ENCODE results near the gene PISD. TPM values are rescaled to one million over a fixed set of nuclear protein-coding genes. Genes with fewer than 3 reads are reported as not detected.

Gene PISD
- total RNA-seq, 1 experiment from 2014 or later: 58.7 TPM

GRCh38 chr22:31654408-31654807, 7.6 kb downstream of the PISD start:
- H3K27ac Mint-ChIP-seq (ENCODE audit: unreplicated experiment): peak overlapping the region; percentile 59

GRCh38 chr22:31653944-31654343, 8.1 kb downstream of the PISD start:
- ChIA-PET POLR2A (interaction anchor here (1.2 kb wide), 1 partner anchor 8 kb away, joined by 12 read pairs; the partner anchor contains the start of gene PISD), CTCF (no interaction called here)
- Histone ChIP-seq H3K9me3 (no peaks in the 10 kb centered on the region), H3K4me3 (ENCODE audit: low read depth, low read length) (no peak overlapping the region), H3K36me3 (ENCODE audit: control insufficient read depth, insufficient read depth, low read length) (no peaks in the 10 kb centered on the region; the same call in 1 of the 2 replicates), H3K4me1 (peaks cover 35% of the 10 kb centered on the region), H3K27me3 (replicated peaks; ENCODE audit: control insufficient read depth, insufficient read depth, low read length) (no peaks in the 10 kb centered on the region)
- Mint-ChIP-seq H3K4me1 (ENCODE audit: low read depth, unreplicated experiment) (peaks cover 16% of the 10 kb centered on the region), H3K36me3 (ENCODE audit: insufficient read depth, unreplicated experiment) (peaks cover 20% of the 10 kb centered on the region), H3K27ac (ENCODE audit: unreplicated experiment) (peak overlapping the region; percentile 59), H3K4me3 (ENCODE audit: unreplicated experiment) (peak overlapping the region; percentile 9), H3K27me3 (ENCODE audit: insufficient read depth, unreplicated experiment) (no peaks in the 10 kb centered on the region), H3K9me3 (ENCODE audit: unreplicated experiment) (no peaks in the 10 kb centered on the region)
- TF ChIP-seq CTCF (IDR thresholded peaks at IDR 0.05; ENCODE audit: insufficient read depth in 1 of 2, low read depth in 1 of 2, low read length in 1 of 2, severe bottlenecking in 1 of 2, unreplicated experiment in 1 of 2): no peak
- intact Hi-C loops (cut with micrococcal nuclease; ENCODE audit: unreplicated experiment): no loop called here
- DNase-seq: no peak
- no TSS peak for BruUV-seq (replicated peaks)

More at GRCh38 chr22:31654408-31654807, 7.6 kb downstream of the PISD start:
- Histone ChIP-seq H3K4me3 (ENCODE audit: low read depth, low read length) (no peak overlapping the region), H3K4me1 (peaks cover 31% of the 10 kb centered on the region), H3K27me3 (replicated peaks; ENCODE audit: control insufficient read depth, insufficient read depth, low read length) (no peaks in the 10 kb centered on the region), H3K9me3 (no peaks in the 10 kb centered on the region), H3K36me3 (ENCODE audit: control insufficient read depth, insufficient read depth, low read length) (no peaks in the 10 kb centered on the region; the same call in 1 of the 2 replicates)
- Mint-ChIP-seq H3K36me3 (ENCODE audit: insufficient read depth, unreplicated experiment) (peaks cover 20% of the 10 kb centered on the region), H3K27me3 (ENCODE audit: insufficient read depth, unreplicated experiment) (no peaks in the 10 kb centered on the region), H3K4me1 (ENCODE audit: low read depth, unreplicated experiment) (peaks cover 21% of the 10 kb centered on the region), H3K4me3 (ENCODE audit: unreplicated experiment) (peak overlapping the region; percentile 9), H3K9me3 (ENCODE audit: unreplicated experiment) (no peaks in the 10 kb centered on the region)
- no peak for TF ChIP-seq CTCF (IDR thresholded peaks at IDR 0.05; ENCODE audit: insufficient read depth in 1 of 2, low read depth in 1 of 2, low read length in 1 of 2, severe bottlenecking in 1 of 2, unreplicated experiment in 1 of 2)
- ChIA-PET CTCF (no interaction called here), POLR2A (interaction anchor here (0.7 kb wide), 1 partner anchor 99 kb away, joined by 8 read pairs; no protein-coding TSS in a partner anchor)
- BruUV-seq (replicated peaks): no TSS peak
- intact Hi-C loops (cut with micrococcal nuclease; ENCODE audit: unreplicated experiment): no loop called here
- no peak for DNase-seq

GRCh38 chr22:31652911-31653684, 8.9 kb downstream of the PISD start:
- no peak for DNase-seq
- BruUV-seq (replicated peaks): no TSS peak
- H3K27me3 ChIP-seq (replicated peaks; ENCODE audit: control insufficient read depth, insufficient read depth, low read length): no peaks in the 10 kb centered on the region
- Mint-ChIP-seq H3K9me3 (ENCODE audit: unreplicated experiment) (no peaks in the 10 kb centered on the region), H3K27ac (ENCODE audit: unreplicated experiment) (no peak overlapping the region), H3K4me1 (ENCODE audit: low read depth, unreplicated experiment) (peaks cover 16% of the 10 kb centered on the region), H3K36me3 (ENCODE audit: insufficient read depth, unreplicated experiment) (peaks cover 22% of the 10 kb centered on the region), H3K4me3 (ENCODE audit: unreplicated experiment) (no peak overlapping the region), H3K27me3 (ENCODE audit: insufficient read depth, unreplicated experiment) (no peaks in the 10 kb centered on the region)
- H3K9me3 ChIP-seq: no peaks in the 10 kb centered on the region
- no peaks in the 10 kb centered on the region; the same call in 1 of the 2 replicates for H3K36me3 ChIP-seq (ENCODE audit: control insufficient read depth, insufficient read depth, low read length)
- ChIA-PET CTCF (no interaction called here), POLR2A (interaction anchor here (1.2 to 3.2 kb wide), 2 partner anchors 9 kb away, joined by 12 to 28 read pairs; partner anchors contain the start of gene PISD)
- no peak for TF ChIP-seq CTCF (IDR thresholded peaks at IDR 0.05; ENCODE audit: insufficient read depth in 1 of 2, low read depth in 1 of 2, low read length in 1 of 2, severe bottlenecking in 1 of 2, unreplicated experiment in 1 of 2)
- peaks cover 42% of the 10 kb centered on the region for H3K4me1 ChIP-seq
- H3K4me3 ChIP-seq (ENCODE audit: low read depth, low read length): no peak overlapping the region
- intact Hi-C loops (cut with micrococcal nuclease; ENCODE audit: unreplicated experiment): no loop called here

Data from Caco-2 (cell line).